ENCODE measurements around the gene LCAT. TPM values are rescaled to one million over a fixed set of nuclear protein-coding genes. Genes with fewer than 3 reads are reported as not detected.

The LCAT gene
- total RNA-seq, 4 donors from 2014 or later = 10.8 to 25.8 (median 15.9) TPM

GRCh38 chr16:67943256-67943618, 683 bp downstream of the LCAT start:
- H3K27ac ChIP-seq = peak overlapping the region; percentile 50 to 84 (median 82)

DNA sequence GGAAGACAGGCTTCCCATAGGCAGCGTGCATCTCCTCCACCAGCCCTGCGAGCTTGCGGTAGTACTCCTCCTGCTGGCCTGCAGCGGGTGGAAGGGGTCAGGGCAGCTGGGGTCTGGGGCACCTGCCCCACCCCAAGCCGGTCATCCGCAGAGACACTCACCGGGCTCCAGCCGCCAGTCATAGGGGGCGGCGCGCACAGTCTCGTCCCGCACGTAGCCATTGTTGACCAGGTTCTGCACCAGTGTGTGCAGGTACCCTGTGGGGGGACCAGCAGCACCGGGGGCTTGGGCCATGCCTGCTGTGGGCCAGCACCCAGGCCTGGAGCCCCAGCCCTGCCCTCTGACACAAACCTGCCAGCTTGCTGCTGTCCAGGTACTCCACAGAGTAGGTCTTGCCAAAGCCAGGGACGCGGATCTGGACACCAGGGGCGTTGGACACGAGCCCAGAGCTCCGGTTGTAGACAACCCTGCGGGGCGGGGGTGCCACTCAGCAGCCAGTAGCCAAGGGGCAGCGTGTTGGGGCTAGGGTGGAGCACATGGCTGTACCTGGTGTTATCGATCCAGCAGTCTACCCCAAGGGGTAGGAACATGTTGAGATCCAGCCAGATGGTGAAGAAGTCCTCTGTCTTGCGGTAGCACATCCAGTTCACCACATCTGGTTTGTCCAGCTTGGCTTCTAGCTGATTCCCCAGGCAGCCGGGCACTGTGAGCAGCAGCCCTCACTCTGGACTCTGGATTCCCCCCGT, 1.2 kb downstream of the LCAT start:
- H3K9me3 ChIP-seq = no peaks in the 10 kb centered on the region
- H3K27me3 ChIP-seq = no peaks in the 10 kb centered on the region
- H3K4me1 ChIP-seq = peaks cover 0 to 61% (median 20%) of the 10 kb centered on the region in 3 donors
- ATAC-seq = no peak
- 80% methylated on average over 1 of the region's 27 CpGs; no CpG with 5 or more reads in 1 of the 2 donors for WGBS, 2 donors (ENCODE audit: low coverage in 1 of 2)
- no peak for TF ChIP-seq CTCF (IDR thresholded peaks at IDR 0.05)
- TF ChIP-seq POLR2A (IDR thresholded peaks at IDR 0.05) = peak in 1 of 2 donors; percentile 3
- TF ChIP-seq EP300 (IDR thresholded peaks at IDR 0.05) = no peak
- no peak overlapping the region for H3K4me3 ChIP-seq
- H3K36me3 ChIP-seq = peaks cover 0 to 80% of the 10 kb centered on the region in 2 donors
- peak overlapping the region in 3 of 4 donors; percentile 79 to 84 (median 84) for H3K27ac ChIP-seq

More at GRCh38 chr16:67943256-67943618, 683 bp downstream of the LCAT start:
- peaks cover 0 to 61% (median 20%) of the 10 kb centered on the region in 3 donors for H3K4me1 ChIP-seq
- no peaks in the 10 kb centered on the region for H3K27me3 ChIP-seq
- no peak for ATAC-seq
- H3K4me3 ChIP-seq = no peak overlapping the region
- H3K9me3 ChIP-seq = no peaks in the 10 kb centered on the region
- H3K36me3 ChIP-seq = peaks cover 0 to 85% of the 10 kb centered on the region in 2 donors
- no peak for TF ChIP-seq CTCF (IDR thresholded peaks at IDR 0.05)
- TF ChIP-seq POLR2AphosphoS5 (IDR thresholded peaks at IDR 0.05) = no peak
- no peak for TF ChIP-seq EP300 (IDR thresholded peaks at IDR 0.05)
- TF ChIP-seq POLR2A (IDR thresholded peaks at IDR 0.05) = no peak
- WGBS, 2 donors (ENCODE audit: low coverage in 1 of 2) = no CpG with 5 or more reads among the region's 6 CpGs

DNA sequence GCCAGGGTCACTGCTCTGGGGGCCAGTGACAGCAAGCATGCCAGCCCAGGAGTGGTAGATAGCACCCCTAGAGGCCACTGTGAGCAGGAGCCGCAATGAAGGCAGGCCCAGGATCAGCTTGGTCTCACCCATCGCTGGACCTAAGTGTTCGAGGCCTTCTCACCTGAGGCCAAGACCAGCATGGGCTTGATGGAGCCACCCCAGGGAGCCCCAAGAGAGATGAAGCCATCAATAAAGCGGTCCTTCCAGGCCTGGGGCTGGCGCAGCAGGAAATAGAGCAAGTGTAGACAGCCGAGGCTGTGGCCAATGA, 1.8 kb downstream of the LCAT start:
- Histone ChIP-seq H3K9me3 (no peaks in the 10 kb centered on the region), H3K27ac (peak overlapping the region in 3 of 4 donors; percentile 79 to 84 (median 84)), H3K27me3 (no peaks in the 10 kb centered on the region), H3K4me1 (peaks cover 0 to 67% (median 21%) of the 10 kb centered on the region in 3 donors), H3K4me3 (no peak overlapping the region), H3K36me3 (peaks cover 0 to 74% of the 10 kb centered on the region in 2 donors)
- TF ChIP-seq POLR2A (IDR thresholded peaks at IDR 0.05) = no peak
- peak in 3 of 4 experiments; percentile 46 to 63 (median 54) for TF ChIP-seq CTCF (IDR thresholded peaks at IDR 0.05)
- no peak for ATAC-seq
- 92% methylated on average over 2 of the region's 6 CpGs; no CpG with 5 or more reads in 1 of the 2 donors for whole genome bisulfite sequencing, 2 donors (ENCODE audit: low coverage in 1 of 2)

DNA sequence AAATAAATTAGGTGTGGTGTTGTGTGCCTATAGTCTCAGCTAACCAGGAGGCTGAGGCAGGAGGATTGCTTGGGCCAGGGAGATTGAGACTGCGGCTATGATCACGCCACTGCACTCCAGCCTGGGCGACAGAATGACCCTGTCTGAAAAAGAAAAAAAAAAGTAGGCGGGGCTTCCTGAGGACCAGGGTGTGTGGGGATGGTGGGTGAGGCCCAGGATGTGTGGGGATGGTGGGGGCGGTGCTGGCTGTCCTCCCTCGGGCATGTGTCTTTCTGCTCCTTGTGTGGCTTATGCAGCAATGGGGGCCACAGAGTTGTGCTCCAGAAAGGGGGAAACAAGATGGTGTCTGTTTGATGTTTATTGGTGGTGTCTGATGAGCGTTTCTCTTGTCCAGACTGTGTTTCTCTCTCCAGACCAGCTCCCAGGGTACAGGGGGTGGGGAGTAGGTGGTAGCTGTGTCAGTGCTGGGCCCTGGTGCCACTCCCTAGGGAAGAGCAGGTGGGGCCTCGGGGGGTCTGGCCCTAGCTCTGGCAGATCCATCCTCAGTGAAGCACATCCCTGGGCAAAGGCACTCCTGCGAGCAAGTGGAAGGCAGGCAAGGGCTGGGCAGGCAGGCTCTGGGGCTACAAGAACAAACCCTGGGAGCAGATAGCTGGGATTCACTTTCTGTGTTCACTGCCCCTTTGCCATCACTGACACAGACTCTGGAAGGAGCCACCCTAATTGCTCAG, 2.3 kb downstream of the LCAT start:
- Histone ChIP-seq H3K36me3 (peaks cover 0 to 69% of the 10 kb centered on the region in 2 donors), H3K27me3 (no peaks in the 10 kb centered on the region), H3K4me3 (no peak overlapping the region), H3K4me1 (peaks cover 0 to 69% (median 24%) of the 10 kb centered on the region in 3 donors), H3K9me3 (no peaks in the 10 kb centered on the region), H3K27ac (peak overlapping the region in 3 of 4 donors; percentile 79 to 84 (median 84))
- TF ChIP-seq CTCF (IDR thresholded peaks at IDR 0.05) (no peak), POLR2A (IDR thresholded peaks at IDR 0.05) (no peak), POLR2AphosphoS5 (IDR thresholded peaks at IDR 0.05) (no peak)
- no peak for ATAC-seq
- WGBS, 2 donors (ENCODE audit: low coverage in 1 of 2) = 61 to 80% methylated on average over 1 to 7 of the region's 9 CpGs

Data from gastroesophageal sphincter (tissue), 4 donors.